GM12878 (cell line): ENCODE results near the gene SEL1L3.

Experiments
- KDM1A ChIP-seq: fragments of 200-600 bp; sonication (generic); IDR thresholded peaks from 2 replicates; pipeline ENCODE4 v1.6.1; 2016; ENCODE audit warnings: borderline replicate concordance
- MXI1 ChIP-seq: fragments of 150-350 bp; IDR thresholded peaks from 2 replicates; pipeline ENCODE4 v1.6.1; 2011; ENCODE audit warnings: low read depth, mild to moderate bottlenecking, inconsistent platforms, low read length, improper control_type of control experiment
- NRF1 ChIP-seq: conservative IDR thresholded peaks from 2 replicates; pipeline ENCODE4 v1.6.1; 2011; ENCODE audit warnings: mild to moderate bottlenecking, low read depth, low read length, improper control_type of control experiment
- RFX5 ChIP-seq: IDR thresholded peaks from 2 replicates; pipeline ENCODE4 v1.6.1; 2011; ENCODE audit warnings: low read depth, low read length, improper control_type of control experiment

GRCh38 chr4:25801594-25801993 is 61.2 kb downstream of the SEL1L3 start:
- TF ChIP-seq MXI1 (no peak), KDM1A (no peak), RFX5 (no peak), NRF1 (no peak)
